H1 (cell line): Measurements from ENCODE around the gene FGF11. TPM values are rescaled to one million over a fixed set of nuclear protein-coding genes. Genes with fewer than 3 reads are reported as not detected.

Experiments
- CTCF ChIA-PET: fragments of 300-600 bp; sonication (Branson Sonifier 250); formaldehyde crosslinking; loops from one replicate; lab custom pipeline; 2021; ENCODE audit not compliant: partially characterized antibody; lab: Charles Lee
- POLR2A ChIA-PET: fragments of 300-600 bp; sonication (Branson Sonifier 250); formaldehyde crosslinking; loops from one replicate; lab custom pipeline; 2021; ENCODE audit warnings: inconsistent platforms; ENCODE audit not compliant: partially characterized antibody; lab: Charles Lee
- DNase-seq, 2 experiments: peaks; one replicate each; pipeline versions ENCODE4 v3.0.0 to v3.0.0-alpha.2; 2010 to 2022; ENCODE audit warnings: low spot score in 2 of 2, low read depth in 1 of 2, mixed read lengths in 1 of 2
- FAIRE-seq: peaks from 2 replicates; lab custom pipeline; 2011; peaks lifted over from hg19 to GRCh38; lab: Jason Lieb, UNC
- H2AFZ ChIP-seq: 2 replicates; pipeline ENCODE4 v1.8.1; 2012; ENCODE audit warnings: low read length, inconsistent platforms
- H2AK5ac ChIP-seq: 2 replicates; pipeline ENCODE4 v1.6.1; 2013; ENCODE audit warnings: low read depth, low read length
- H2BK120ac ChIP-seq: replicated peaks from 2 replicates; pipeline ENCODE3; 2013; ENCODE audit warnings: low read depth, low read length, inconsistent platforms
- H2BK12ac ChIP-seq: 2 replicates; pipeline ENCODE4 v1.6.1; 2013; ENCODE audit warnings: low read depth, low read length
- H2BK15ac ChIP-seq: 2 replicates; pipeline ENCODE4 v1.6.1; 2013; ENCODE audit warnings: low read length
- H2BK20ac ChIP-seq: 2 replicates; pipeline ENCODE4 v1.6.1; 2013; ENCODE audit warnings: low read length
- H2BK5ac ChIP-seq: 2 replicates; pipeline ENCODE4 v1.6.1; 2013; ENCODE audit warnings: low read depth, low read length
- H3K14ac ChIP-seq: 2 replicates; pipeline ENCODE4 v1.6.1; 2013; ENCODE audit warnings: inconsistent platforms; ENCODE audit not compliant: insufficient read length
- H3K18ac ChIP-seq: 2 replicates; pipeline ENCODE4 v1.6.1; 2013; ENCODE audit warnings: low read length; ENCODE audit errors: extremely low read depth
- H3K23ac ChIP-seq: 2 replicates; pipeline ENCODE4 v1.6.1; 2013; ENCODE audit warnings: inconsistent platforms; ENCODE audit not compliant: insufficient read length
- H3K23me2 ChIP-seq: 2 replicates; pipeline ENCODE4 v1.6.1; 2013; ENCODE audit warnings: low read depth, low read length
- H3K27ac ChIP-seq: 2 replicates; pipeline ENCODE4 v1.6.1; 2011; ENCODE audit warnings: low read depth, low read length, inconsistent platforms
- H3K27me3 ChIP-seq, 4 experiments: replicated peaks in 1 of 4; 1 replicate in 1 of 4; 2 replicates in 3 of 4; pipeline versions ENCODE4 v1.6.1 to v1.8.1; 2011 to 2013; ENCODE audit warnings: low read length in 3 of 4, mild to moderate bottlenecking in 3 of 4, inconsistent platforms in 2 of 4, mixed read lengths in 2 of 4, moderate library complexity in 1 of 4; ENCODE audit not compliant: control insufficient read depth in 3 of 4, insufficient read depth in 3 of 4; ENCODE audit errors: extremely low read depth in 1 of 4
- H3K36me3 ChIP-seq, 4 experiments: 2 replicates each; pipeline versions ENCODE4 v1.6.1 to v1.8.1; 2011 to 2013; ENCODE audit warnings: mild to moderate bottlenecking in 4 of 4, low read length in 3 of 4, moderate library complexity in 2 of 4, control low read depth in 1 of 4, inconsistent platforms in 1 of 4; ENCODE audit not compliant: insufficient read depth in 4 of 4, control insufficient read depth in 2 of 4
- H3K4ac ChIP-seq: replicated peaks from 2 replicates; pipeline ENCODE3; 2013; ENCODE audit warnings: low read length, low read depth, mixed read lengths, inconsistent platforms; ENCODE audit not compliant: insufficient read length
- H3K4me1 ChIP-seq, 4 experiments: replicated peaks in 1 of 4; 1 replicate in 1 of 4; 2 replicates in 3 of 4; pipeline versions ENCODE4 v1.6.1 to v1.8.1; 2011 to 2013; ENCODE audit warnings: low read length in 3 of 4, inconsistent platforms in 2 of 4, mixed read lengths in 1 of 4; ENCODE audit not compliant: insufficient read depth in 4 of 4, control insufficient read depth in 3 of 4
- H3K4me2 ChIP-seq, 2 experiments: 2 replicates each; pipeline versions ENCODE4 v1.6.1 to v1.8.1; 2011 to 2013; ENCODE audit warnings: low read depth in 2 of 2, low read length in 2 of 2, control low read depth in 1 of 2, inconsistent platforms in 1 of 2, mild to moderate bottlenecking in 1 of 2; ENCODE audit not compliant: insufficient read depth in 1 of 2
- H3K4me3 ChIP-seq, 4 experiments: fragments of 200-600, 300-600 bp in 1 of 4; sonication (generic), shearing (Covaris generic), sonication (Bioruptor Twin) in 1 of 4; 2 replicates each; pipeline versions ENCODE4 v1.5.1 to v1.8.1; 2011 to 2016; ENCODE audit warnings: low read length in 4 of 4, low read depth in 3 of 4, control low read depth in 2 of 4, inconsistent platforms in 2 of 4, mild to moderate bottlenecking in 2 of 4, mixed read lengths in 1 of 4, moderate library complexity in 1 of 4; ENCODE audit not compliant: insufficient read depth in 2 of 4; ENCODE audit errors: extremely low read depth in 1 of 4
- H3K56ac ChIP-seq: replicated peaks from 2 replicates; pipeline ENCODE3; 2013; ENCODE audit warnings: low read depth, mild to moderate bottlenecking, mixed read lengths, low read length, inconsistent platforms; ENCODE audit not compliant: insufficient read length
- H3K79me1 ChIP-seq: 2 replicates; pipeline ENCODE4 v1.6.1; 2013; ENCODE audit warnings: low read depth, low read length, control low read depth
- H3K79me2 ChIP-seq, 2 experiments: 2 replicates each; pipeline versions ENCODE4 v1.6.1 to v1.8.1; 2012 to 2013; ENCODE audit warnings: low read length in 2 of 2, mild to moderate bottlenecking in 2 of 2, inconsistent platforms in 1 of 2; ENCODE audit not compliant: insufficient read depth in 2 of 2, control insufficient read depth in 1 of 2
- H3K9ac ChIP-seq, 4 experiments: replicated peaks in 1 of 4; 1 replicate in 1 of 4; 2 replicates in 3 of 4; pipeline versions ENCODE4 v1.6.1 to v1.8.1; 2011 to 2013; ENCODE audit warnings: low read depth in 3 of 4, low read length in 3 of 4, control low read depth in 2 of 4, mild to moderate bottlenecking in 2 of 4, moderate library complexity in 2 of 4, inconsistent platforms in 1 of 4; ENCODE audit errors: extremely low read depth in 1 of 4
- H3K9me3 ChIP-seq, 2 experiments: 2 replicates each; pipeline versions ENCODE4 v1.6.1 to v1.8.1; 2012 to 2013; ENCODE audit warnings: mild to moderate bottlenecking in 2 of 2, moderate library complexity in 2 of 2, control low read depth in 1 of 2, inconsistent platforms in 1 of 2, low read depth in 1 of 2, low read length in 1 of 2, mixed read lengths in 1 of 2; ENCODE audit not compliant: insufficient read depth in 2 of 2
- H4K20me1 ChIP-seq, 2 experiments: replicated peaks in 1 of 2; 2 replicates each; pipeline versions ENCODE3 to v1.8.1; 2011 to 2013; ENCODE audit warnings: inconsistent platforms in 2 of 2, low read length in 2 of 2, mild to moderate bottlenecking in 1 of 2; ENCODE audit not compliant: insufficient read depth in 2 of 2, control insufficient read depth in 1 of 2
- H4K5ac ChIP-seq: 2 replicates; pipeline ENCODE4 v1.6.1; 2013; ENCODE audit warnings: low read length, low read depth, mixed read lengths, inconsistent platforms; ENCODE audit not compliant: insufficient read length
- H4K8ac ChIP-seq: 2 replicates; pipeline ENCODE4 v1.8.0; 2013; ENCODE audit warnings: mild to moderate bottlenecking, moderate library complexity, low read length, inconsistent platforms; ENCODE audit not compliant: insufficient read depth; ENCODE audit errors: extremely low read depth
- H4K91ac ChIP-seq: replicated peaks from 2 replicates; pipeline ENCODE3; 2013; ENCODE audit warnings: low read length, mixed read lengths, inconsistent platforms; ENCODE audit not compliant: insufficient read length
- POLR2AphosphoS5 ChIP-seq: IDR thresholded peaks from 2 replicates; pipeline ENCODE4 v1.6.1; 2011; ENCODE audit warnings: low read depth, low read length
- RBBP5 ChIP-seq: IDR thresholded peaks from 2 replicates; pipeline ENCODE4 v1.7.1; 2012; ENCODE audit warnings: low read depth, mild to moderate bottlenecking, inconsistent platforms, low read length, moderate library complexity, borderline replicate concordance
- WGBS, 2 experiments: shearing (Covaris generic) in 1 of 2; methylation state at CpG; one replicate each; pipeline versions ENCODE4 v1.1.6 to v1.1.7; 2013 to 2015; ENCODE audit warnings: low lambda C conversion rate in 2 of 2, mixed read lengths in 2 of 2, inconsistent platforms in 1 of 2, low coverage in 1 of 2, missing lambda C conversion rate in 1 of 2; ENCODE audit not compliant: insufficient replicate concordance in 2 of 2, insufficient coverage in 1 of 2, insufficient read length in 1 of 2; ENCODE audit errors: extremely low coverage in 1 of 2, missing lambda C conversion rate in 1 of 2; 5-methylcytosine and 5-hydroxymethylcytosine counted together
- polyA plus RNA-seq, 7 experiments: library from polyadenylated mRNA; depleted of rRNA in 3 of 7; stranded (reverse) in 5 of 7; unstranded in 2 of 7; fragments of >200 nt in 5 of 7; fragments of 200-250 nt in 2 of 7; gene quantifications; 1 replicate in 5 of 7; 2 replicates in 1 of 7; 4 replicates in 1 of 7; pipeline versions ENCODE4 v1.2.1 to v1.2.3, GENCODE V29; 2011 to 2013; ENCODE audit warnings: missing spikeins in 2 of 7, mixed read lengths in 2 of 7
- total RNA-seq: library from RNA; stranded (reverse); fragmentation: NEBNext Ultra II Directional; extraction: Animal tissue kit (Norgen Biotek cat#: 25700); gene quantifications from 2 replicates; pipeline ENCODE4 v1.2.1, GENCODE V29; 2021
- TF ChIP-seq, protein P1 (sequence below): IDR thresholded peaks from 2 replicates; pipeline ENCODE4 v1.6.1; 2012; ENCODE audit warnings: inconsistent platforms
- TF ChIP-seq, protein P2 (sequence below): IDR thresholded peaks from 2 replicates; pipeline ENCODE4 v1.6.1; 2012; ENCODE audit warnings: low read length, inconsistent platforms

FGF11 gene
- total and polyA plus RNA-seq, 2 of the 8 experiments (the other 6 are each of a cell fraction or from before 2014, with no cell fraction given), result 11.8 to 26.1 TPM

DNA sequence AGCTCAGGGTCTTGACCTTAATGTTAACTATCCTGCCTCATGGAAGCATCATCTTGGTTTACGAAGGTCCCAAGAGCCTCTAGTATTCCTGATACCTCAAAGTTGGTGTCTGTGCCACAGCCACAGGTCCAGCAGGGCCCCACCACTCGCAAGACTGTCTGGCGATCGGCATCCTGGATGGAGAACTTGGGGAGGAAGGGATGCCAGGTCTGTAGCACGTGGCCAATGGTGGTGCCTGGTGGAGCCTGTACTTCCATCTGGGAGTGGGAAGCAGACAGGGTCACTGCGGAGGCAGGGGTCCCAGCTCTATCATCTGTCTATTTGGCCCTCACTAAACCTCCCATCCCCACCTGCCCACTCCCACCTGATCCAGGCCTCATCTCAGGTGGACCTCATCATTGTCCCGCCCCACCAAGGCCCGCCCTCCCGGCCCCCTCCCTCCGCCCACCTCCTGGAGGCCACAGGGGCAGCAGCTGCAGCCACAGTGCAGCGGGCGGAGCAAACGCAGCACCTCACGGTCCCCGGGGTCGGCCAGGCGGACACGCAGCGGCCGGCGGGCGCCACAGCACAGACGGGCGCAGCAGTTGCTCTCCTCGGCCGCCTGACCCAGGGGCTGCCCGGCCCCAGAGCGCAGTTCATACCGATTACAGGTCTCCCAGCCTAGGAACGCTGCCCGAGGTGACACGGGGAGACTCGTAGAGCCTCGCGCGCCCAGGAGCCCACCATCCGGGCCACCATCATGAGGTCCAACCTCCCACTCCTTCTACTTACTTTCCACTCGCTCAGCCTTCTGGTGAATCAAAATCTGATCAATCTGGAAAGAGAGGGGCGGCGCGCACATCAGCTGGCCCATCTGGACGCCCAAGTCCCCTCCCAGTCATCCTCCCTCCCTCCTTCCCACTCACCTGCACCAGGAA lies 46.4 kb upstream of the FGF11 start:
- Histone ChIP-seq H2AFZ (no peak overlapping the region), H3K14ac (no peak overlapping the region), H2AK5ac (no peak overlapping the region), H4K91ac (no peak overlapping the region), H4K5ac (no peak overlapping the region), H3K9me3 (no peaks in the 10 kb centered on the region), H3K18ac (no peak overlapping the region), H3K79me2 (no peaks in the 10 kb centered on the region), H2BK20ac (no peak overlapping the region), H3K4me2 (peak overlapping the region; percentile 91 to 95), H2BK5ac (peak overlapping the region; percentile 75; the same call in 1 of the 2 replicates), H3K4ac (no peak overlapping the region), H3K56ac (no peak overlapping the region), H2BK15ac (no peak overlapping the region), H3K9ac (no peak overlapping the region), H3K4me1 (peaks cover 0 to 9% (median 3%) of the 10 kb centered on the region in 4 experiments; a peak in 6 of 7 replicates), H3K23me2 (peaks cover 14% of the 10 kb centered on the region; the same call in 1 of the 2 replicates), H3K27ac (no peak overlapping the region), H4K20me1 (peaks cover 2 to 8% of the 10 kb centered on the region in 2 experiments), H4K8ac (no peak overlapping the region), H3K23ac (no peak overlapping the region), H2BK12ac (no peak overlapping the region), H3K79me1 (no peaks in the 10 kb centered on the region; the same call in 1 of the 2 replicates), H3K36me3 (peaks cover 0 to 27% (median 10%) of the 10 kb centered on the region in 4 experiments; a peak in 5 of 8 replicates), H2BK120ac (no peak overlapping the region), H3K27me3 (no peaks in the 10 kb centered on the region), H3K4me3 (peak overlapping the region; percentile 69 to 83 (median 72); a peak in 7 of 8 replicates)
- DNase-seq, result no peak
- no peak for FAIRE-seq
- CTCF ChIA-PET, result interaction anchor here (0.6 to 2.6 kb wide), 14 partner anchors 9 to 197 kb away, joined by 3 to 9 read pairs (median 4); partner anchors contain the start of genes SOX15 and SPEM1
- POLR2A ChIA-PET, result interaction anchor here (0.7 to 4.9 kb wide), 10 partner anchors 9 to 185 kb away, joined by 3 to 29 read pairs (median 3); partner anchors contain the start of genes GPS2, TMEM256 and TNK1
- TF ChIP-seq, protein P1, sequence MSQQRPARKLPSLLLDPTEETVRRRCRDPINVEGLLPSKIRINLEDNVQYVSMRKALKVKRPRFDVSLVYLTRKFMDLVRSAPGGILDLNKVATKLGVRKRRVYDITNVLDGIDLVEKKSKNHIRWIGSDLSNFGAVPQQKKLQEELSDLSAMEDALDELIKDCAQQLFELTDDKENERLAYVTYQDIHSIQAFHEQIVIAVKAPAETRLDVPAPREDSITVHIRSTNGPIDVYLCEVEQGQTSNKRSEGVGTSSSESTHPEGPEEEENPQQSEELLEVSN, result peak; percentile 79; the same call in 1 of the 2 replicates
- TF ChIP-seq, protein P2, sequence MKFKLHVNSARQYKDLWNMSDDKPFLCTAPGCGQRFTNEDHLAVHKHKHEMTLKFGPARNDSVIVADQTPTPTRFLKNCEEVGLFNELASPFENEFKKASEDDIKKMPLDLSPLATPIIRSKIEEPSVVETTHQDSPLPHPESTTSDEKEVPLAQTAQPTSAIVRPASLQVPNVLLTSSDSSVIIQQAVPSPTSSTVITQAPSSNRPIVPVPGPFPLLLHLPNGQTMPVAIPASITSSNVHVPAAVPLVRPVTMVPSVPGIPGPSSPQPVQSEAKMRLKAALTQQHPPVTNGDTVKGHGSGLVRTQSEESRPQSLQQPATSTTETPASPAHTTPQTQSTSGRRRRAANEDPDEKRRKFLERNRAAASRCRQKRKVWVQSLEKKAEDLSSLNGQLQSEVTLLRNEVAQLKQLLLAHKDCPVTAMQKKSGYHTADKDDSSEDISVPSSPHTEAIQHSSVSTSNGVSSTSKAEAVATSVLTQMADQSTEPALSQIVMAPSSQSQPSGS, result no peak
- TF ChIP-seq RBBP5 (0 out of 2 replicates have a peak, but pooled peaks have one; percentile 15), POLR2AphosphoS5 (no peak)
- 45% methylated on average over 38 of the region's 42 CpGs; no CpG with 5 or more reads in 1 of the 2 experiments for WGBS, 2 experiments
